Effector memory CD8-positive, alpha-beta T cell (primary cell): Measurements from ENCODE around the gene MIB2.
"Not testable (repeated sequence)": the region's sequence is repeated elsewhere in the genome, so short reads cannot be mapped to it uniquely, and the experiment has no call there.

Source experiments
- ATAC-seq: fragments of 150-1000 bp; cut with Tn5 transposase; replicated peaks from 2 replicates; pipeline ENCODE4 v1.10.0; 2021; ENCODE audit warnings: mild to moderate bottlenecking, moderate library complexity
- DNase-seq, 3 experiments: peaks; one replicate each; pipeline ENCODE4 v3.0.0; 2021
- H3K27ac Mint-ChIP-seq, 2 donors: one replicate each; pipeline ENCODE4 v1.8.0; 2022; ENCODE audit warnings: mild to moderate bottlenecking in 2 of 2, mixed read lengths in 2 of 2, moderate library complexity in 2 of 2
- H3K27me3 Mint-ChIP-seq, 2 donors: one replicate each; pipeline ENCODE4 v1.8.0; 2022; ENCODE audit warnings: mixed read lengths in 2 of 2
- H3K36me3 Mint-ChIP-seq: one replicate; pipeline ENCODE4 v1.8.0; 2022; ENCODE audit warnings: mild to moderate bottlenecking, moderate library complexity, mixed read lengths; ENCODE audit not compliant: insufficient read depth
- H3K4me1 Mint-ChIP-seq, 2 donors: one replicate each; pipeline ENCODE4 v1.8.0; 2022; ENCODE audit warnings: low read depth in 2 of 2, mixed read lengths in 2 of 2
- H3K4me3 Mint-ChIP-seq, 2 donors: one replicate each; pipeline ENCODE4 v1.8.0; 2022; ENCODE audit warnings: mild to moderate bottlenecking in 2 of 2, mixed read lengths in 2 of 2, moderate library complexity in 2 of 2
- H3K9me3 Mint-ChIP-seq, 2 donors: one replicate each; pipeline ENCODE4 v1.8.0; 2022; ENCODE audit warnings: mixed read lengths in 2 of 2

MIB2 gene

DNA sequence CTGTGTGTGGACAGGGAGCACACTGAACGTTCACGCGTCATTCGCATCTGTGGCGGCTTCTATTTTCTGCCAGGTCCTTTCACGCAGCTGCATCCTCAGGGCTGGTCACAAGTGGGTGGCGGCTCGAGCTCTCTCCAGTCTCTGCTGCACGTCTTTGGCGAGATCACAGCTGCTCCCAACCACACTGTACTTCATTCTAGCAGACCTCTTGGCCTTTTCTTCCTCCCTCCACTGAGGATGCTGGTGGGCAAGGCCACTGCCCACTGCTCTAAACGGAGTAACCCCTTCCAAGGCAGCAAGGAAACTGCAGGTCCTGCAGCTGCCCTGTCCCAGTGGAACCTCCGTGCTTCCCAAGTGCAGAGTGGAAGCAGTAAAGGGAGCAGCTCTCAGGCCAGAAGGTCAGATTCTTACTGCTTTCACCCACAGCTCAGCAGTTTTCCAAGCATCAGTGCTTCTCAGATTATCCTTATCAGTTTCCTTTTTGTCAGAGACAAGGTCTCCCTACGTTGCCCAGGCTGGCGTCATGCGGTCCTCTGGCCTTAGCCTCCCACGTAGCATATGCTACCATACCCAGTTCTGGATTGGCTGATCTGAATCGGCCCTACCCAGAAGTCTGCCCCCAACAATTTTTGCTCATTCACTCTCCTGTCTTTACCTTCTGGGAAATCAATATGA, 32.4 kb downstream of the MIB2 start:
- Mint-ChIP-seq H3K27ac (peak overlapping the region in 1 of 2 donors; percentile 2), H3K36me3 (peaks cover 62% of the 10 kb centered on the region)
- not testable (repeated sequence) for H3K27me3 Mint-ChIP-seq, ATAC-seq, H3K4me3 Mint-ChIP-seq, H3K4me1 Mint-ChIP-seq, DNase-seq, H3K9me3 Mint-ChIP-seq

DNA sequence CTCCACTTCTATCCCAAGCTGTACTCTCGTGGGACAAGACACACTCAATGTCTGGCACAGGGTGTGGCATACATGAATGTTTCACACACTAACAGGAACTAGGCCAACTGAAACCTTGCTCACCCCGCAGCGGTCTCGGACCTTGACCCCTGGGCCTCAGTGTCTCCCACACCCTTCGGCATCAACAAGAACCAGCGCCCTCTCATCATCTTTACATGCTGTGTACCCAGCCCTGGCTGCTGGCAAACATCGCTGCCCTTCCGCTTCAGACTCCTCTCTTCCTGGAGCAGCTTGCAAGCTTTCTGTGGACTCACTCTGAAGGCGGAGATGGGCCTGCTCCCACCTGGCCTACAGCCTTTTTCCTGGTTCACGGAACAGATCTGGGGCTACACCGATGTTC, 33.0 kb downstream of the MIB2 start:
- DNase-seq, H3K4me3 Mint-ChIP-seq, ATAC-seq, H3K27me3 Mint-ChIP-seq, H3K9me3 Mint-ChIP-seq, H3K4me1 Mint-ChIP-seq: not testable (repeated sequence)
- Mint-ChIP-seq H3K36me3 (peaks cover 68% of the 10 kb centered on the region), H3K27ac (peak overlapping the region; percentile 2 to 46)

DNA sequence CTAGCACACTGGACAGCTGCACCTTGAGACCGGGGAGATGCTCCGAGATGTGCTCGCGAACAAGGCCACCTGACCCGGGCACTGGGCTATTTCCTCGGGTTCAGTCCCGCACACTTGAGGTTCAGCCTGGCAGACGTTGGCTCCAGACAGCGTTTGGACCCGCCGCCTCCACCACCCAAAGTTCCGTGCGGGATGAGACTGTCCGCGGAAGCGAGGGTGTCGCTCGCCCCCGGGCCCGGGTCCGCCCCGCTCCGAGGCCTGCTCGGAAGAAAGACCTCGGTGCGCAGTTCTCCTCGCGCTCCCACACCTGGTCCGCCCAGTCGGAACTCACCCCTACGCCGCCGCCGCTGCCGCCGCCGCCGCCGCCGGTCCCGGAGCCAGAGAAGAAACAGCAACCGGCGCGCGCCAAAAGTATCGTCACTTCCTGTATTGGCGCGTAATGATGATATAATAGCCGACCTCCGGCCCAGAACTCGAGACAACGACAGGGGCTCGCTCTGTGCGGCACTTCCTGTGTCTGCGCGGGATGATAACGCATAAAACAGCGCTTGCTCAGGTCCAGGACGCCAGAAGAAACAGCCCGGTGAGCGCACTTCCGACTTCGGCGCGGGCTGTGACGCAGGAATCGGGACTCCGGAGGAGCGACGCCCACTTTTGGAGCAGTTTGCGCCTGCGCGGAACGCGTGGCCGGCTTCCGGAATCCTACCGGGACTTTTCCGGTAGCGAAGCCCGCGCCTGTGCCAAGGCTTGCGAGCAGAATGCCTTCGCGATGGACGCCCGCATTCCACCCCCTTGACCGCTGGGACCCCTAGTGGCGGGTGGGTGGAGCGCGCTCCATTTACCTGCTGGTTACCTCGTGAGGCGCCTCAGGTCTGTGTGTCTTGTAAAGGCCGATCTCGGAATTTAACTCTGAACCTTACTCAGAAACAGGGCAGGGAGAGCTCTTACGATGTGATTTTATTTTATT, 43.6 kb downstream of the MIB2 start, which contains the start of gene CDK11B:
TSS of gene CDK11B (minus strand) at position 422 of the 967 bp plus-strand sequence. CDS start 1,519 bp downstream, outside the sequence.
- H3K27ac Mint-ChIP-seq, result peak within 1 kb of the TSS; percentile 99
- not testable (repeated sequence) for H3K9me3 Mint-ChIP-seq, H3K27me3 Mint-ChIP-seq, H3K4me1 Mint-ChIP-seq
- peak within 1 kb of the TSS; percentile 90 to 98 for H3K4me3 Mint-ChIP-seq
- peak; percentile 93 to 94 (median 94) for DNase-seq
- ATAC-seq, result peak; percentile 95
- peaks cover 54% of the 10 kb centered on the region for H3K36me3 Mint-ChIP-seq

DNA sequence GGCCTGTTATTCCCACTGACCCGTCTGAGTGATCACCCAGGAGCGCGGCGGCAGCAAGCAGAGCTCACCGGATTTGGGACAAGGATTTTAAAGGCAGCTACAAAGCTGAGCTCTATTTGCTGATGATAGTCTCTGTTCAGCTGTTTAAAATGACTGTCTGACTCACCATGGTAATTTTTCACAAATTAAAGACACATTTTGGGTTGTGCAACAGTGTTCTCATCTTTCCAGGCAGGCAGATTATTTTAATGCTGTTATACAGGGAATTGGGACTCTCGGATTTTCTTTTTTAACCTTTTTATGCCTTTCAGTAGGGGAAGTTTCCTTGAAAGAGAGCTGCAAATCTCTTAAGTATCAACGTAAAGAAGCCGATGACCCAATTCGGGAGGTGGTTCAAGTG, 47.1 kb downstream of the MIB2 start:
- H3K9me3 Mint-ChIP-seq, H3K27ac Mint-ChIP-seq: not testable (repeated sequence)

DNA sequence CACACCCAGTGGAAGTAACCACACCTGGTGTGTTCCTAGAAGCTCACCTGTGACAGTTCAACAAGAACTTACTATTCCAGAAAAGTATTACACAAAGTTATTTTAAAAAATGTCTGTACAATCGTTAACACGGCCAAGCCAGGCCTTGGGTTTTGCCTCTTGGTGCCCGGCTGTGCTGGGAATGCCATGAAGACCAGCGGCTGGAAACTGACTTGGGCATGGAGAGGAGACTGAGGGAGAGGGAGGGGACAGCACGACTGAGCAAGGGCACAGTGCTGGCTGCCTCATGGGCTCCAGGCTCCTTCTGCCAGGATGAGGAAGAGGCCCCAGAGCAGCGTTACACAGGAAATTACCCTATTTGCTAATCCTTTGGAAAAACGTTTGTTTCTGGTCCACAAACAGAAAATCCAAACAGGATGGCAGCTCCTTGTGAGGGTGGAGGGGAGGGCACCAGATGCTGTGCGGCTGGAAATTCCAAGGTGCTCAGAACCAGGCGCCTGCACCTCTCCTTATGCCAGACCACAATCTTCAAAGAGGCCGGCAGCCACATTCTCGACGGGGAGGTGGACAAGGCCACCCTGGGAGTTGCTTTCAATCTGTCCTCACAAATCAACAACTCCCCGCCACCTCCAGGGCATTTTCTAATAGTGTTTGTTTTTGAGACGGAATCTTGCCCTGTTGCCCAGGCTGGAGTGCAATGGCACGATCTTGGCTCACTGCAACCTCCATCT, 47.7 kb downstream of the MIB2 start:
- ATAC-seq, DNase-seq, H3K27me3 Mint-ChIP-seq, H3K4me1 Mint-ChIP-seq, H3K9me3 Mint-ChIP-seq, H3K4me3 Mint-ChIP-seq: not testable (repeated sequence)
- Mint-ChIP-seq H3K36me3 (peaks cover 38% of the 10 kb centered on the region), H3K27ac (peak overlapping the region in 1 of 2 donors; percentile 44)

More for the DNA sequence above, 47.1 kb downstream of the MIB2 start:
- not testable (repeated sequence) for ATAC-seq, DNase-seq, H3K27me3 Mint-ChIP-seq, H3K4me1 Mint-ChIP-seq, H3K4me3 Mint-ChIP-seq
- peaks cover 36% of the 10 kb centered on the region for H3K36me3 Mint-ChIP-seq

DNA sequence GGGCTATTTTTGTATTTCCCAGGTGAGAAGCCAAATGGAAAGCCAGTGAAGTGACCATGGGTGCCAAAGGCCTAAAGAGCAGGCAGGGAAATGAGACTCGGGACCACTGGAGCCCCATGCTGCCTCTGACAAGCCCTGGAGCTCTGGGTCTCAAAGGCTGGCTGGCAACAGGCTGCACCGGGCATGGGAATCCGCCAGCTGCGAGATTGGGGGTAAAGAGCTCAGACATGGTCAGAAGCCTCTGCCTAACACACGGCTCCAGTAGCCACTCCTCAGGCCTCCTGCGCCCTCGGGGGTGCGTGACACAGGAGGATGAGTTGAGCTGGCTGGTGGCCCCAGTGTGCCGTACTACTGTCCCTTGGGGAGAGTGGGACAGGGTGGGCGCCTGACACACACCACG, 49.0 kb downstream of the MIB2 start:
- not testable (repeated sequence) for DNase-seq, H3K27me3 Mint-ChIP-seq, H3K4me3 Mint-ChIP-seq, H3K9me3 Mint-ChIP-seq, H3K4me1 Mint-ChIP-seq, H3K27ac Mint-ChIP-seq, ATAC-seq
- H3K36me3 Mint-ChIP-seq, result peaks cover 32% of the 10 kb centered on the region

DNA sequence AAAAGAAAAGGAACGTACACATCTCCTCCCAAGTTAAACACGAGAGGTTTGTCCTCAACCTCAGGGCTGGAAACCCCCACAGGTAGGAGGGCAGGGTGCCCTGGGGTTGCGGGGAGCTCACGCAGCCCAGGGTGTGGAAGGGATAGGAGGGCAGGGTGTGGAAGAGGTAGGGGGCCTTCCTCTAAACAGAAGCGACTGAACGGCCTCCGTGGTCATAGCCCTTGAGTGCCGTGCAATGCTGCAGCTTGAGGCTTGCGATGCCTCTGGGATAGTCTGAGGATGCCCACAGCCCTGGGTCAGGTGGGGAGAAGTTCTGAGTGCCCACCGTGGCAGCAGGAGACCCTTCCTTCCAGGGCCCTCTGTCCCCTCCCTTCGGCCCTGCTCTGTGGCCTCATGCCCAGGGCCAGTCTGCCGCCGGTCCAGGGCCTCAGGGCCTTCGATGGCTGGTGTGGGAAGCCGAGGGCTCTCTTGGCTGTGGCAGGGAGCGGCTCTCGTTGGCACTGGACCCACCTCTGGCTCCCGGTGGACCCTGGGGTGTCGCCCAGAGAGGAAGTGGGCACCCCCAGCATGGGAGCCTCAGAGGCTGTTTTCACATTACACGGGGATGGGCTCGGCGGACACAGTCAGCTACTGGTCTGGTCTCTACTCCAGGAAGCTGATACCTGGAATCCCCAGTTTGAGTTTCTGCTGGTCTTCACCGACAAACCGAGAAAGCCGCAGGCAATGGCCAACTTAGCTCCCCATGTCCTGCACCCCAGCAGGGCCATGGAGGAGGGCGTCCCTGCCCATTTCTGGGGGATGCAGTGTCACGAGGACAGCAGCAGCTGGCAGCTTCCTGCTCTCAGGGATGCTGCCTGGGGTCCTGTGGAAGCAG, 49.9 kb downstream of the MIB2 start:
- Mint-ChIP-seq H3K36me3 (peaks cover 40% of the 10 kb centered on the region), H3K4me1 (no peaks in the 10 kb centered on the region), H3K27me3 (no peaks in the 10 kb centered on the region), H3K4me3 (no peak overlapping the region), H3K9me3 (no peaks in the 10 kb centered on the region), H3K27ac (no peak overlapping the region)
- no peak for DNase-seq
- ATAC-seq, result no peak

DNA sequence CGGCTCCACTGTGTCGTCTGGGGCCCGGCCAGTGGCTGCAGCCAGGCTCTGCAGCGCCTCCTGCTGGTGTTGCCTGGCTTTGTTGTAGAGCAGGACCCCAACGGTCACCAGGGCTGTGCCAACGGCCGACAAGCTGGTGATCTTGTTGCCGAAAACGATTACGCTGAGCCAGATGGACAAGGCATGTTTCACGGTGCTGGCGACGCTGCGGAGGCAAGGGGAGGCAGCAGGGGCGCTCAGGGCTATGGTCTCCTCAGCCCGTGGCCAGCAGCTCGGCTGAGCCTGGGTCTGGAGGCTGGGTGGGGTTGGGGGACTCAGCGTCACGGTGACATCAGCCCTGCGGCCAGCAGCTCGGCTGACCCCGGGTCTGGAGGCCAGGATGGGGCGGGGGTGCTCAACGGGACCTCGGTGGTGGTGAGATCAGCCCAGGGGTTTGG, 50.5 kb downstream of the MIB2 start:
- no peak overlapping the region for H3K4me3 Mint-ChIP-seq
- peaks cover 42% of the 10 kb centered on the region for H3K36me3 Mint-ChIP-seq
- H3K27ac Mint-ChIP-seq, result no peak overlapping the region
- no peaks in the 10 kb centered on the region for H3K9me3 Mint-ChIP-seq
- no peaks in the 10 kb centered on the region for H3K4me1 Mint-ChIP-seq
- no peak for ATAC-seq
- DNase-seq, result peak in 1 of 3 experiments; percentile 17
- H3K27me3 Mint-ChIP-seq, result no peaks in the 10 kb centered on the region

DNA sequence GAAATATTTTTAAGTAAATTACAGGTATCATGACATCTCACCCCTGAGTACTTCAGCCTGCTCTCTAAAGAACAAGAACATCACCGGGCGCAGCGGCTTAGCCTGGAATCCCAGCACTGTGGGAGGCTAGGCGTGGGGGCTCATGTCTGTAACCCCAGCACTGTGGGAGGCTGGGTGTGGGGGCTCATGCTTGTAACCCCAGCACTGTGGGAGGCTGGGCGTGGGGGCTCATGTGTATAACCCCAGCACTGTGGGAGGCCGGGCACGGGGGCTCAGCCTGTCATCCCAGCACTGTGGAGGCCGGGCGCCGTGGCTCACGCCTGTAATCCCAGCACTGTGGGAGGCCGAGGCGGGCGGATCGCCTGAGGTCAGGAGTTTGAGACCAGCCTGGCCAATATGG, 51.2 kb downstream of the MIB2 start:
- ATAC-seq (no peak), DNase-seq (no peak)
- no peak overlapping the region for H3K27ac Mint-ChIP-seq
- H3K4me1 Mint-ChIP-seq, result no peaks in the 10 kb centered on the region
- H3K36me3 Mint-ChIP-seq, result peaks cover 43% of the 10 kb centered on the region
- H3K4me3 Mint-ChIP-seq, result no peak overlapping the region
- no peaks in the 10 kb centered on the region for H3K9me3 Mint-ChIP-seq
- H3K27me3 Mint-ChIP-seq, result no peaks in the 10 kb centered on the region

DNA sequence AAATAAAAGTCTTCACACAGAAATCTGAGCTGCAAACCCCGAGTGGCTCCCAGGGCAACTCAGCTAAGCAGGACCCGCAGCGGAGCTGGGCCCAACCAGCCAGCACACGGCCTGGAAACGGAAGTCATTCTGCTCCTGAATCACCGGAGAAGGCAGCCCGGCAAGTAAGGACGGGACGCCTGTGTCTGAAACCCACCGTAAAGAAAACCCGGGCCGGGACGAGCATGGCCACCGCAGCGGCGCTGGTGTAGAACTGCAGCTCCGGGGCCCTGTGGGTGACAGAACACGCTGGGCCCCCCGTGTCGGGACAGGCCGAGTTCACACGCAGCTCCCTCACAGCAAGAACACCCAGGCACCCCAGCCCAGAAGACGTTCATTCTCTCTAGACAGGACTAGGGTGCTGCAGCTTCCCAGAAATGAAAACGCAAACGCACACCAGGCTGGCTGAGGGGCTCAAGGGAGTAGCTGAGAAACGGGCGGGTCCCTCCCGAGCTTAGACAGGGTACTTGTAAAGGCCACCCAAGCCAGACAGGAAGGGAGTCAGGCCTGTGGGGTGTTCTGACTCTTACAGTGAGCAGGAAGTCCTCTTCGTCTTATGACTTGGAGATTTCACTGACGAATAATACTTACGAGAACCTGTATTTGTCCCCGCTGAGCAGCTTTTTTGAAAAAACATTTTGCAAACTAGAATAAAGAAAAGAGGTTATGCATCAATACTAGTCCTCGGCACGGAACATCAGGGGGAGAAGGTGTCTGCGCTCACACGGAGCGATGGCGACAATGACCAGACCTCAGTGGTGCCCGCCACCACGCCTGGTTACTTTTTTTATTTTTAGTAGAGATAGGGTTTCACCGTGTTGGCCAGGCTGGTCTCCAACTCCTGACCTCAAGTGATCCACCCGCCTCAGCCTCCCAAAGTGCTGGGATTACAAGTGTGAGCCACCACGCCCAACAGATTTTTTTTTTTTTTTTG, 54.5 kb downstream of the MIB2 start:
- no peak overlapping the region for H3K4me3 Mint-ChIP-seq
- H3K27me3 Mint-ChIP-seq, result no peaks in the 10 kb centered on the region
- peaks cover 0 to 2% of the 10 kb centered on the region in 2 donors for H3K4me1 Mint-ChIP-seq
- H3K27ac Mint-ChIP-seq, result no peak overlapping the region
- no peaks in the 10 kb centered on the region for H3K9me3 Mint-ChIP-seq
- H3K36me3 Mint-ChIP-seq, result peaks cover 55% of the 10 kb centered on the region
- DNase-seq (no peak), ATAC-seq (no peak)

DNA sequence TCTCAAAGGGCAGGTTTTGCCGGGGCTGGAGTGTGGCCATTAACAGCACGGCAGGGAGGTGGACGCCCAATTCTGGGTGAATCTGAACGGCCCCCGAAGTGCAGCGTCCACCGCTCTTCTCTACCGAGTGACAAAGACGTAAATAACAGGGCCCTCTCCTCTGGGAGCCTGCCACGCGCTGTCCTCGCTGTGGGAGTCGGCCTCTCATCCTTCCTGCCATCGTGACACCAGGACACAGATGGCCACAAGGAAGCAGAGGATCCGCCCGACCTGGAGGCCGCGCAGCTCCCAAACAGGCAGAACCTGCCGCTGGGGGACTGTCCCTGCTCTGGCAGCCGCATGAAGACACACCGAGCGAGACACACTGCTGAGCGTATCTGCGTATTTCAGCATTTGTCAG, 55.6 kb downstream of the MIB2 start:
- Mint-ChIP-seq H3K27ac (no peak overlapping the region), H3K4me1 (peaks cover 0 to 2% of the 10 kb centered on the region in 2 donors), H3K4me3 (no peak overlapping the region), H3K9me3 (no peaks in the 10 kb centered on the region), H3K27me3 (no peaks in the 10 kb centered on the region), H3K36me3 (peaks cover 48% of the 10 kb centered on the region)
- no peak for ATAC-seq
- DNase-seq, result no peak
